ENCODE results near the gene RAB44.
"Not testable (repeated sequence)": the region's sequence is repeated elsewhere in the genome, so short reads cannot be mapped to it uniquely, and the experiment has no call there.

The RAB44 gene

GRCh38 chr6:36697481-36697903 is at the start of gene RAB44:
Gene RAB44 (plus strand): TSS chr6:36697826. CDS start chr6:36704236, 6,410 bp downstream.
- DNase-seq = peak; percentile 88

GRCh38 chr6:36649086-36649485 is 48.5 kb upstream of the RAB44 start:
- DNase-seq = no peak

GRCh38 chr6:36649701-36650484 is 47.7 kb upstream of the RAB44 start:
- DNase-seq = peak; percentile 44

- peak; percentile 98 for DNase-seq
These were observed 46.7 kb upstream of the RAB44 start for GRCh38 chr6:36650848-36651478.

GRCh38 chr6:36651659-36652379 is 45.8 kb upstream of the RAB44 start:
- peak; percentile 39 for DNase-seq

- DNase-seq = not testable (repeated sequence)
These were observed 43.2 kb upstream of the RAB44 start for GRCh38 chr6:36654469-36654868.

- DNase-seq = no peak
These were observed 42.4 kb upstream of the RAB44 start for GRCh38 chr6:36655085-36655724.

GRCh38 chr6:36656441-36656840 is 41.2 kb upstream of the RAB44 start:
- DNase-seq = no peak

GRCh38 chr6:36657271-36657670 is 40.4 kb upstream of the RAB44 start:
- DNase-seq = no peak

- no peak for DNase-seq
These were observed 39.6 kb upstream of the RAB44 start for GRCh38 chr6:36657942-36658544.

- no peak for DNase-seq
These were observed 38.4 kb upstream of the RAB44 start for GRCh38 chr6:36659271-36659670.

GRCh38 chr6:36660771-36661471 is 36.7 kb upstream of the RAB44 start:
- DNase-seq = no peak

GRCh38 chr6:36662380-36662779 is 35.2 kb upstream of the RAB44 start:
- no peak for DNase-seq

- no peak for DNase-seq
These were observed 34.8 kb upstream of the RAB44 start for GRCh38 chr6:36662827-36663256.

- DNase-seq = no peak
These were observed 33.9 kb upstream of the RAB44 start for GRCh38 chr6:36663504-36664446.

GRCh38 chr6:36665180-36665579 is 32.4 kb upstream of the RAB44 start:
- DNase-seq = no peak

- DNase-seq = no peak
These were observed 31.3 kb upstream of the RAB44 start for GRCh38 chr6:36666287-36666686.

- DNase-seq = peak; percentile 96
These were observed 30.6 kb upstream of the RAB44 start for GRCh38 chr6:36666826-36667591.

- no peak for DNase-seq
These were observed 29.0 kb upstream of the RAB44 start for GRCh38 chr6:36668591-36668990.

- no peak for DNase-seq
These were observed 28.6 kb upstream of the RAB44 start for GRCh38 chr6:36669002-36669401.
